ENCODE measurements around the gene PPP6R2. TPM values are rescaled to one million over a fixed set of nuclear protein-coding genes. Genes with fewer than 3 reads are reported as not detected.

The PPP6R2 gene
- total RNA-seq, 1 experiment from 2014 or later = 61.3 TPM

DNA sequence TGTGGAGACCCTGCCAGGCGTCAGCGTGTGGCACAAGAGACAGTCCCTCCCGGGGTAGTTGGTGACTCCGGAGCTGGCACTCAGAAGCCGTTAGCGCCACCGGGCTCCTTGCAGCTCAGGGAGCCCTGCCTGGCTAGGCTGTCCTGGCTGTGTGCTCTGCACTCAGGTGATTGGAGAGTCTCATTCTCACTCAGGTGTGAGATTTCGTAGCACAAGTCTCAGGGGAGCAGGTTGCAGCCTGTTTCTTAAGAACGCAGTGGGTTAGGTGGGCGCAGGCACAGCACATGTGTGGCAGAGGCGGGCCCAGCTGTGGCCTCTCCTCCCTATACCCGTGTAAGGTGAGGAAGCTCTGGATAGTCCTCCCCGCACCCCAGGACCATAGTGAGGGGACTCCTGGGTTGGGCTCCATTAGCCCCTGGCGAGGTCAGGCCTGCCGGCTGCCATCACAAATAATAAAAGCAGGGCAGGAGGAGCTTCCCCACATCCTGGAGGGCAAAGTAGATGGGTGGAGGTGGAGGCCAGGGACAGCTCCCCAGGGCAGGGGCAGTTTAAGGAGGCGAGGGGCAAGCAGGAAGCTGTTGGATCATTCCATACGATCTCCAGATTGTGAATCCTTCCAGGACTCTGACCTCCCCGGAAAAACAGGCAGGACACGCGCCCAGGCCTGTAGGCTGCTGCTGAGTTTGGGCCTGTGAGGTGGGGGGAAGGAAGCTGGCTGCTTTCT is 92.3 kb downstream of the PPP6R2 start:
- CTCF ChIA-PET = no interaction called here
- Histone ChIP-seq H3K79me2 (ENCODE audit: insufficient read depth, low read length) (no peaks in the 10 kb centered on the region), H3K4me2 (ENCODE audit: low read length) (no peak overlapping the region), H3K4me3 (replicated peaks in 1 of 2; ENCODE audit: low read depth in 1 of 2, low read length in 2 of 2) (no peak overlapping the region), H3K9me3 (ENCODE audit: control insufficient read depth in 1 of 2, insufficient read depth in 1 of 2, low read depth in 1 of 2, low read length in 2 of 2) (no peaks in the 10 kb centered on the region), H3K9ac (ENCODE audit: low read length) (no peak overlapping the region), H3K9me2 (ENCODE audit: insufficient read depth) (no peaks in the 10 kb centered on the region), H3K4me1 (ENCODE audit: control insufficient read depth in 1 of 2, insufficient read depth in 2 of 2, low read length in 2 of 2) (no peaks in the 10 kb centered on the region), H3K36me3 (ENCODE audit: control insufficient read depth in 1 of 2, insufficient read depth in 2 of 2, low read length in 2 of 2) (peaks cover 16 to 25% of the 10 kb centered on the region in 2 experiments; a peak in 3 of 4 replicates), H4K20me1 (ENCODE audit: insufficient read depth) (no peaks in the 10 kb centered on the region), H3K27ac (ENCODE audit: low read depth, low read length) (no peak overlapping the region), H3K27me3 (ENCODE audit: insufficient read depth, low read length) (no peaks in the 10 kb centered on the region), H2AFZ (ENCODE audit: low read depth, low read length, poor library complexity, severe bottlenecking) (no peak overlapping the region)
- POLR2A ChIA-PET = no interaction called here
- 0 out of 2 replicates have a peak, but pooled peaks have one; percentile 11 for ATAC-seq
- BruUV-seq (replicated peaks) = no TSS peak
- DNase-seq (ENCODE audit: low read depth, low spot score) = no peak
- RAD21 ChIA-PET (ENCODE audit: low non-redundant PET in 1 of 2, low total read pairs in 2 of 2, uncharacterized antibody in 2 of 2, unreplicated experiment in 2 of 2) = no interaction called here
- TF ChIP-seq CEBPB (IDR thresholded peaks at IDR 0.05; ENCODE audit: low read depth) (no peak), JUND (IDR thresholded peaks at IDR 0.05) (no peak), RAD21 (IDR thresholded peaks at IDR 0.05; ENCODE audit: low read depth) (no peak), SIN3A (IDR thresholded peaks at IDR 0.05; ENCODE audit: low read depth) (no peak), YY1 (IDR thresholded peaks at IDR 0.05; ENCODE audit: extremely low read depth, insufficient replicate concordance, low read depth, low read length) (no peak)
- TF ChIP-seq, protein P1, sequence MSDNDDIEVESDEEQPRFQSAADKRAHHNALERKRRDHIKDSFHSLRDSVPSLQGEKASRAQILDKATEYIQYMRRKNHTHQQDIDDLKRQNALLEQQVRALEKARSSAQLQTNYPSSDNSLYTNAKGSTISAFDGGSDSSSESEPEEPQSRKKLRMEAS (IDR thresholded peaks at IDR 0.05) = no peak
- TF ChIP-seq, protein P2, sequence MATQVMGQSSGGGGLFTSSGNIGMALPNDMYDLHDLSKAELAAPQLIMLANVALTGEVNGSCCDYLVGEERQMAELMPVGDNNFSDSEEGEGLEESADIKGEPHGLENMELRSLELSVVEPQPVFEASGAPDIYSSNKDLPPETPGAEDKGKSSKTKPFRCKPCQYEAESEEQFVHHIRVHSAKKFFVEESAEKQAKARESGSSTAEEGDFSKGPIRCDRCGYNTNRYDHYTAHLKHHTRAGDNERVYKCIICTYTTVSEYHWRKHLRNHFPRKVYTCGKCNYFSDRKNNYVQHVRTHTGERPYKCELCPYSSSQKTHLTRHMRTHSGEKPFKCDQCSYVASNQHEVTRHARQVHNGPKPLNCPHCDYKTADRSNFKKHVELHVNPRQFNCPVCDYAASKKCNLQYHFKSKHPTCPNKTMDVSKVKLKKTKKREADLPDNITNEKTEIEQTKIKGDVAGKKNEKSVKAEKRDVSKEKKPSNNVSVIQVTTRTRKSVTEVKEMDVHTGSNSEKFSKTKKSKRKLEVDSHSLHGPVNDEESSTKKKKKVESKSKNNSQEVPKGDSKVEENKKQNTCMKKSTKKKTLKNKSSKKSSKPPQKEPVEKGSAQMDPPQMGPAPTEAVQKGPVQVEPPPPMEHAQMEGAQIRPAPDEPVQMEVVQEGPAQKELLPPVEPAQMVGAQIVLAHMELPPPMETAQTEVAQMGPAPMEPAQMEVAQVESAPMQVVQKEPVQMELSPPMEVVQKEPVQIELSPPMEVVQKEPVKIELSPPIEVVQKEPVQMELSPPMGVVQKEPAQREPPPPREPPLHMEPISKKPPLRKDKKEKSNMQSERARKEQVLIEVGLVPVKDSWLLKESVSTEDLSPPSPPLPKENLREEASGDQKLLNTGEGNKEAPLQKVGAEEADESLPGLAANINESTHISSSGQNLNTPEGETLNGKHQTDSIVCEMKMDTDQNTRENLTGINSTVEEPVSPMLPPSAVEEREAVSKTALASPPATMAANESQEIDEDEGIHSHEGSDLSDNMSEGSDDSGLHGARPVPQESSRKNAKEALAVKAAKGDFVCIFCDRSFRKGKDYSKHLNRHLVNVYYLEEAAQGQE (IDR thresholded peaks at IDR 0.05; ENCODE audit: low read depth) = no peak
- TF ChIP-seq, protein P3, sequence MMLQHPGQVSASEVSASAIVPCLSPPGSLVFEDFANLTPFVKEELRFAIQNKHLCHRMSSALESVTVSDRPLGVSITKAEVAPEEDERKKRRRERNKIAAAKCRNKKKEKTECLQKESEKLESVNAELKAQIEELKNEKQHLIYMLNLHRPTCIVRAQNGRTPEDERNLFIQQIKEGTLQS (IDR thresholded peaks at IDR 0.05) = no peak
- intact Hi-C loops (cut with micrococcal nuclease) = no loop called here
